NCI-H1930 (cell line): ENCODE measurements around the gene ATF3.
"Not testable (repeated sequence)": the region's sequence is repeated elsewhere in the genome, so short reads cannot be mapped to it uniquely, and the experiment has no call there.

Source experiments
- DNase-seq, 2 experiments: peaks; one replicate each; lab custom pipeline; 2025; lab: John Stamatoyannopoulos, UW

ATF3 gene

DNA sequence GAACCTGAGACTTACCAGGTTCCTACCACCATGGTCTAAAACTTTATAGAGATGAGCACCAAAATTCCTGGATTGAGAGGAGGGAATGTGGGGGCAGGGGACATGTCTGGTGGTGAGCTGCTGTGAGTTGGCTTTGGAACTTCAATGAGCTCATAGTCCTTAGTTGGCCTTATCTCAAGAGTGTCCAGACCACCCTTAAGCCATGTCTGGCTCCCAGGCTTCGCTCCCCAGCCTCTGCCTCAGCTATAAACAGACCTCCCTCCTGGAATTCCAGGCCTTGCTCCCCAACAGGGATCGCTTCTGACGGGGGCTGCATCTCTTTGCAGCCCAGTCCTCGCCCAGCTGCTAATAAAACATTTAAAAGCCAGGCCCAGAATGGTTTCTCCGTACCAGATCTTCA is 19.5 kb downstream of the ATF3 start:
- no peak for DNase-seq

DNA sequence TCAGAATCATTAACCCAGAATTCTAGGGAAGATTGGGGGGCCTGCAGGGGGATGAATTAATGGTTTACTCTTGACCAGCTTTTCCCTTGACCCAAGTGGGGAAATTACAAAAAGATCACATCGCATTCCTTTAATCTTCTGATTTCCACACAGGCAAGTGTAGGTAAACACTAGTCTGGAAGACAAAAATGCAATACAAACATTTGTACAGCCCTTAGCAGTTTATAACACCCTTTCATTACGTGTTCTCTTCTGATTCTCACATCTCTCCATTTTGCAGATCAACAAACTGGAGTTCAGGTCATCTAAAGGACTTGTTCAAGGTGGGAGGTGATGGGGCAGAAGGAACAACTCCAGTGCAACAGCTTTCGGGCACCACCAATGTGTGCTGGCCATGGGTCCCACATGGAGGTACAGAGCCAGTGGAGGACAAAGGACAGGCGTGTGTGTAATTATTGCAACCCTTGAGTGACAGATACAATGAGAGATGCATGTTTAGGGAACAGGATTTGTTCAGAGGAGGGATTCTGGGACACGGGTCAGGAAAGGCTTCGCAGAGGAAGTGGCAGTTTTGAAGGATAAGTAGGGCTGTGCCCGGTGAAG is 20.4 kb downstream of the ATF3 start:
- no peak for DNase-seq

DNA sequence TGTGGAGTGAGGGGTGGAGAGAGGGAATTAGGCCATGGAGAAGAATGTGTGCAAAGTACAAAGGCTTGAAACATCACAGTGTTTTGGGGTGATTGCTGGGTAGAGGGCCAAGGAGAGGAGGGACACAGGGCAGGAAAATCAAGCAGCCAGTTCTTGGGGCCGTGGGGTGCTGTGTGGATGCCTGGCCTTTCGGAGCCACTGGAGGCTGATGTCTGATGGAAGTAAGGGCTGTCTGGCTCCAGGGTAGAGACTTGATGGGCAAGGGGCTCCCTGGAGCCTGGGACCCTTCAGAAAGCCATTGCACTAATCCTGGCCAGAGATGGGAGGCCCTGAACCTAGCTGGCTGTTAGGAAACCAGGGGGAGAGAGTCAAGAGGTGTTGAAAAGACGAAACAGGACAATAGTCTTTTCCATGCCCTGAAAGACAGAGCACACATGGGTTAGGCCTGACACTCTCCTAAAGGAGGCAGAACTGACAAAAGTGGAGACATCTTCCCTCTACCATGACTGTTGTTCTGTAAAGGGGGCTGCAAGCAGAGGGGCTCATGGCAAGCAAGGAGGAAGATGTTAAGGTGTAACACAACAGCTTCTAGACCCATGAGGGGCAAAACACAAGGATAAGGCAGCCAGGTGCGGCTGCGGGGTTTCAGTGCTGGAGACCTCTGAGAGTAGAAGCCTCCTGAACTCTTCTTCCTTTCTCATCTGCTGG is 21.0 kb downstream of the ATF3 start:
- no peak for DNase-seq

DNA sequence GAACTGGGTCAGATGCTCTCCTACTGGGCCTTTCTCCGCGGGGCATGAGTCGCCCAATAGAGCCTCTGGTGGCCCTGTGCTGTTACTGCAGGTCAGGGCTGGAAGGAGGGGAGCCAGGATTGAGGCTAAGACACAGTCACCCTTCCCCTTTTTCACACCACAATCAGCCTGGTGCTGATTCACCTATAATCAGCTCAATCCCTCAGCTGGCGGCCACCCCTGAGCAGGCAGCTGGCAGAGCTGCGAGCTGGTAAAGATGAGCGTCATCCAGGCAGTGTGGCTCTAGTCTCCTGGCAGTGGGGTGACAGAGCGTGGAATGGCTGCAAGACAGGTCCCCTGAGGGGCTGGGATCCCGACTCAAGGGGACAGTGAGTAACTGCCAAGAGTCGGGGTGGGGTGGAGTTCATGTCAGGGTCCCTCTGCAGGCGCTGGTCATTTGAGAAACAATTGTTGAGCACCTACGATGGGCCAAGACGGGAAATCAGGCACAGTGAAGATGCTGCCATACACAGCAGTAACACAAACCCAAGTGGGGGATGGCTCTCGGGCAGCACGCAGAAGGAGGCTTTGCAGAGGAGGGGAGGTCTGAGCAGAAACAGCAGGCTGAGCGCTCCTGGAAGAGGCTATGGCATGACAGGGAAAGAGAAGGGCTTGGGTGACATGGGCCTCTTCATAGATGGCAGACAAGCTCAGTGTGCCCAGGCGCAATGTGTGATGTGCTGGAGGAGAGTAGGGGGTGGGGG is 21.8 kb downstream of the ATF3 start:
- peak in 1 of 2 experiments; percentile 15 for DNase-seq

DNA sequence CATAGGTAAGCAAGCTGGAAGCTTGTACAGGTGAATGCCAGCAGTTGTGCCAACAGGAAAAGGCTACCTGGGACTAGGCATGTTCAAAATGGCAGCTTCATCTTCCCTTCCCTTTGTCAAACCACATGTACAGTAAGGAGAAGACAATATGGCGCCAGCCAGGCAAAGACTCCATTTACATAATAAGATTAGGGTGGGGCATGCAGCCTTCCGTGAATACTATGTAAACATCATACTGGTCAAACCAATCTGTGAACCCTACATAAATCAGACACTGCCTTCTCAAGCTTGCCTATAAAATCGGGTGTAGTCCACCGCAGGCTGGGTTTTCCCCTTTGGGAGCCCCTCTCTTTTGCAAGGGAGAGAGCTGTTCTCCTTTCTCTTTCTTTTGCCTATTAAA is 24.6 kb downstream of the ATF3 start:
- DNase-seq: no peak

DNA sequence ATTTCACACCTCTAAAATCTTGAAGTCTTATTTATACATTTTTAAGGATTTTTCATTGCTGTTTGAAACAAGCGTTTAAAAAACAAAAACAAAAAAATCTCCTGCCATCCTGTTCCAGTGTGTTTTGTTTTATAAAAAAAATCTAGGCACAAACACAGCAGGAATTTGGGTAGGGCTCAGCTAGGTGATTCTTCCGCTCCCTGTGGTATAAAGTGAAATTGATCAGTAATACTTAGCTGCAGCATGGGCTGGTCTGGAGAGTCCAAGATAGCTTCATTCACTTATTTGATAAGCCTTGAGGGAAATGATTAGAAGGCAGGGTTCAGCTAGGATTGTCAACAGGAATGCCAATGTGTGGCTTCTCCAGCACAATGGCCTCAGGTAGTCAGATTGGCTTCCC is 25.7 kb downstream of the ATF3 start:
- no peak for DNase-seq

DNA sequence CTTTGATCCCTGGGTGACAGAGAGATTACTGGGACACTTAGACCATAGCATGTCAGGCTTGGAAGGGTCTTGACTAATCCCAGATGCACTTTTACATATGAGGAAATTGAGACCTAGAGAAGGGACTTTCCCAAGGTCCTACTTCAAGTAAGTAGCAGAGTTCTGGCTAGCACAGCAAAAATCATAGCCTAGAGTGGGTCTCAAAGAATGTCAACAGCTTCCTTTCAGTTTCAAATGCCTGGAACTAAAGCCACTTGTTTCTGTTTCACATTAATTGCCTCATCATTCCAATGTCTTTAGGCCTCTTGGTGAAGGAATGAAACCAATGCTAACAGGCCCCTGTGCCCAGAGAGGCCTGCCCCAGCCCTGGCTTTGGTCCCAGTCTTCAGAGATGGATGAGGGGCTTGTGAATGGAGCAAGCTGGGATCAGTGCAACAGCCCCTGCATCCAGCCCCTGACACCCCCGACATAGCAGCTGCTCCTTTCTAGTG is 26.6 kb downstream of the ATF3 start:
- no peak for DNase-seq

DNA sequence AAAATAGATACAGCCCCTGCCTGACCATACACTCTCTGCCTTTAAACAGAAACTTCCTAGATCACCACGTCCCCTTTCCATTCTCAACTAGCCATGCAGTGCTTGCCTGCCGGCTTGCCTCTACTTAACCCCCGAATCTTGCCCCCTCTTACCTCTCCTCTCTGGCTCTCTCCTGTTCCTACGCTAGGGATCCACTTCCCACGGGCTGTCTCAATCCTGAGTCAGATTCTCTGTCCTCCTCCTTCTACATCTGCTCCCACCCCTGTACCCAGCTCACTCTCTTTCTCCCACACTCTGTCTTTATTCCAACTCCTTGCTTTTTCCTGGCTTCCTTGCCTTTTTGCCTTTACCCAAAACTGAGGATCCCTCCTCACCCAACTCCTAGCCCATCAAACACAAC is 29.3 kb downstream of the ATF3 start:
- no peak for DNase-seq

DNA sequence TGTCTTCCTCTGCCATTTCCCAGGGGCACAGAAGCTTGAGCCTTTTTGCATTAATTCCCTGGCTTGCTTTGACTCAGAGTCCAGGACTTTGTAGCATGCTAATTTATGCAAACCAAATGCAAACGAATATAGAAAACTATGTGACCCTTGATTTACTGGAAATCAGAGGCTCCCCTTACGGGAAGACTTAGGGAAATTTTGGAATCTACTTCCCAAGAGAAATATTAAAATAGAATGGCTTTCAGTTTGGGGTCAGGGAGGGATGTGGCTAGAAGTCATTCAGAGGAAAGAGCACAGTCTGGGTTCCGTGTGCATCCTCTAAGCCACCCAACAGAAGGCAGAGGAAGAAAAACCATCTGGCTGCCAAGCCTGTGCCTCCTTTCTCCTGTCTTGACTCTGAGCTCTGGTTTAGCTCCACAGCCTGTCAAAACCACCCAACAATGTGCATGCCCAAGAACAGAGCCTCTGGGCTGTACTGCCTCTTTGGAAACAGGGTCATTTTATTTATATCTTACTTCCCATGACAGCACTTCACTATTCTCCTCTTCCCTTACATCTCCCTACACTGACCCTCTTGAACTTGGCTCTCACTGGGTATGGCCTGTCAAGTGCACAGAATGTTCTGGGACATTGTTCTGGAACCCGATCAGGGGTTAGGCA is 30.1 kb downstream of the ATF3 start:
- no peak for DNase-seq

DNA sequence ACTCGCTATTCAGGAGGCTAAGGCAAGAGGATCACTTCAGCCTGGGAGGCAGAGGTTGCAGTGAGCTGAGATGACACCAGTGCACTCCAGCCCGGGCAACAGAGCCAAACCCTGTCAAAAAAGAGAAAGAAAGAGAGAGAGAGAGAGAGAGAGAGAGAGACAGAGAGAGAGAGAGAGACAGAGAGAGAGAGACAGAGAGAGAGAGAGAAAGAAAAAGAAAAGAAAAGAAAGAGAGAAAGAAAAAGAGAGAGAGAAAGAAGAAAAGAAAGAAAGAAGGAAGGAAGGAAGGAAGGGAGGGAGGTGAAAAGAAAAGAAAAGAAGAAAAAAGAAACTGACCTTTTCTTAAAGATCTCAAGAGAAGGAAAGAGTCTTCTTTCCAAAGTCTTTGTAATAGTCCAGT is 31.0 kb downstream of the ATF3 start:
- DNase-seq: not testable (repeated sequence)

DNA sequence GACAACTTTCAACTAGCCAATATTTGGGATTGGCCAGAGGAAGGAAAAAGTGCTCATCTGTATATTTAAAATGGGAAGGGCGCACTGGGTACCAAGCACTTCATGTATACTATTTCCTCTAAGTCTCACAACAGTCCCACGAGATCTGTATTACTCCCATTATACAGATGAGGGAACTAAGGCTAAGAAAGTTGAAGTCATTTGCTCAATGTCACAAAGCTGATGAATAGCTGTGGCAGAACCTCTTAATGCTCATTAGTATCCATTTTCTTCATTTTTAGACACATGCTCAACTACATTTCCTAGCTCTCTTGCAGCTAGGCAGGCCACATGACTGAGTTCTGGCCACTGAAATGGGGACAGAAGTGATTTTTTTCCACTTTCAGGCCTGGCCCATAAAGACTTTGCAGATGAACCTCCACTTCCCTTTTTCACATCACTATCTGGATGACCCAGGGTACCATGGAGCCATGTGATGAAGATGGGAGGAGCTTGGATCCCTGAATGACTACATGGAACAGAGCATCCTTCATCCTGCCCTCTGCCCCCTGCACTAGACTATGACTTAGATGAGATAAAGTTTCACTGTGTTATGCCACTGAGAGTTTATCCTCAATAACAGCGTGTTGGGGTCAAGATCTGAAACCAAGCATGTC is 31.8 kb downstream of the ATF3 start:
- DNase-seq: no peak

DNA sequence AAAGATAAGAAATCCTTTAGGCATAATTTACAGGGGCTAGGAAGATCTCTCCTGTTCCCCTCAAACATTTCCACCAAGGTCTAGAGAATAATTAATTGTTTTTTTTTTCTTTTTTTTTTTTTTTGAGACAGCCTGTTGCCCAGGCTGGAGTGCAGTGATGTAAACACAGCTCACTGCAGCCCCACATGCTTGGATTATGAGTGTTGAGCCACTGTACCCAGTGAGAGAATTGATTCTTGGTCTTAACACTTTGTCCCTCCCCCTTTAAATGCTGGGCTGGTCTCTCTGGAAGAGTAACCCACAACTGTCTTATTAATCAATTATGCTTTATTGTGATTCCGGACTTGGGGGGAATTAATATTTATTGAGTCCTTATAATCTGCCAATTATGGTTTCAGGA is 33.4 kb downstream of the ATF3 start:
- no peak for DNase-seq

DNA sequence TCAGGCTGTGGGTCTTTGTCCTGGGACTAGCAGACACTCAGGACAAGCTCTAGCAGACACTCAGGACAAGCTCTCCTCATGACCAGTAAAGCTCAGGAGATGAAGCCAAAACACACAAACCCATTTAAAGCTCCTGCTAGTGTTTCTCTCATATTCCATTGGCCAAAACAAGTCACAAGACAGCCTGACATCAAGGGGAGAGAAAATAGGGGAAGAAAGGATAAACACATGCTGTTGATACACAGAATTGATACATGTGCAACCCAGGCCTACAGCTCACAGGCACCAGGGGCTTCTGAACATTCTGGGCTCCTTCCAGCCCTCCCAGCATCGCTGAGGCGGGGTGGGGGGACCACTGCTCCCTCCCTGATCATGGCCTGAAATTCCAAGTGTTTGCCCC is 35.3 kb downstream of the ATF3 start:
- DNase-seq: no peak

DNA sequence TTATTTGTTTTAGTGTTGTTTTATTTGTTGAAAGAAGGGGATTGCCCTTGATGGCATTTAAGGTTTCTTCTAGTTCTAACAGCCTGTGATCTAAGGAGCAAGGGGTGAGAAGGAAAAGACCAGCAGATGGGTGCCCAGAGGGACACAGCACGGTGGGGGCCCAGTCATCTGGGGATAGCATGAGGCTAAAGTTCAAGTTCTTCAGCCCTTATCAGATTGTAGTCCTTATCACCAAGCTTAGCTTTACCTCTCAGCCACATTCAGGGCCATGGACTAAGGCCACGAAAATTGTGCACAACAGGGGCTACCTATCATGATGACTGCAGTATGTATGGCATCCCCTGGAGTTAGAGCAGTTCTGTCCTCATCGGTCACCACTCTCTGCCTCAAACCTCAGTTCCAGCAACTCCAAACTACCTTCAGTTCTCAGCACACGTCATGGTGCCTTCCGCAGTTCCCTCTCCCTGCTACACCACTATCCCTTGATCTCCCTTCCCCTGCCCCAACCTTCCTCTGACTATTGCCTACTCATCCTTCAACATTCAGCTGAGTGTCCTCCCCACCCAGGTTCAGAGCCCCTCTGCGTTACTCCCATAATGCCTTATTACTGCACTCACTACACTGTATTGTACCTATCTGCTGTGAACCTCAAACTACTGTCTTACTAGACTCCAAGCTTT is 36.4 kb downstream of the ATF3 start:
- no peak for DNase-seq

DNA sequence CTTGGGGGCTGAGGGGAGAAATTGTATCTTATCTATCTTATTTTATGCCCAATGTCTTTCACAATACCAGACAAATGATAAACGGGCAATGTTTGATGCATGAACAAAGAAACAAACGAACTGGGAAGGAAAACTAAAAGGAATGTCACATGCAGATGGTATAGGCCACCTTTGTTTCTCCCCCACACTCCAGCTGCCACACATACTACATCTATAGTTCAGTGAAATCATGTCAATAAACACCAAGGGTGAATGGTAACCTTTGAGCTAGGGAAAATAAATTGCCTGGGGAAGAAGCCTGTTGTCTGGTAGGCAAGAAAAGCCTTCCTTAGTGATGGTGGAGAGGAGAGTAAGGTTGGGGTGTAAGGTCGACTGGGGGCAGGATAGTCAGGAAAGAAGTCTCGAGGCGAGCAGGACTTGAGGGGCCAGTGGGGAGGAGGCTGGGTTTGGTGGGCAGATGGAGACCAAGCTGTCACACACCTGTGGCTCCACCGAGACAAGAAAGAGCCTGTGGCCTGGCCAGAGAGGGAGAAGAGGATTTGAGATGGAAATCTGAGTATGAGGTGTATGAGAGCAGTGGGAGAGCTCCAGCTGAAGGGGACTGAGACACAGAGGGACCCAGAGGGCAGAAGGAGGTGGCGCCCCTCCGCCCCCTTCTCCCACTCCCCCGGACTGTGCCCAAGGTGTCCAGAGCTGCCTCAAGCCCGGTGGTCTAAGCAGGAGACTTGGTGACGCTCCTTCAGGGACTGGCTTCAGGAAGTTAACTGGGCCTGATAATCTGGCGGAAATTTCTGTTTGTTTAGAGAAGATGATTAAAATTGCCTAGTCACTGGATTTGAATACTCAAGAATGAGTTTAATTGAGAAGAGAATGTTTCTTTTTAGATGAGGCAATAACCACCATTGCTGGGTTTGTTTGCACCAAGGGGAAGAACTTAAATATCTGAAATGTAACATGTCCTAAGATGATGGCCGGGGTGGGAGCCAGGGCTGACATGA is 37.3 kb downstream of the ATF3 start:
- DNase-seq: no peak

DNA sequence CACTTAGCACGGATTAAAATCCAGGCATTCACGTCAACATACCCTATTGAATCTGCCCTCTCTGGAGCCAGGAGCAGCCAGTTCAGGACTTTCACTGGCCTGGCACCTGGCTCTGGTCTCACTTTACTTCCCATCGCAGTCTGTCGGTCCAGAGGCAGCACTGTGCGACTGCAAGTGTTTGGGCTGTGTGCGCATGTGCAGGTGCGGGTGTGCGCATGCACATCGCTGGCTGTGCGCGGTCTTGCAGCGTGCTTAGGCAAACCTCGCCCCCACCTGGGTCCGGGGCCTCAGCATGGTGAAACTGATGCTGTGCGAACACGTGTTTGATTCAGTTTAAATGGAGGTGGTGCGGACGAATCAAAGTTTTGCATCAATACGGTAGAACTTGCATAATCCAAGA is 38.0 kb downstream of the ATF3 start:
- peak in 1 of 2 experiments; percentile 30 for DNase-seq

DNA sequence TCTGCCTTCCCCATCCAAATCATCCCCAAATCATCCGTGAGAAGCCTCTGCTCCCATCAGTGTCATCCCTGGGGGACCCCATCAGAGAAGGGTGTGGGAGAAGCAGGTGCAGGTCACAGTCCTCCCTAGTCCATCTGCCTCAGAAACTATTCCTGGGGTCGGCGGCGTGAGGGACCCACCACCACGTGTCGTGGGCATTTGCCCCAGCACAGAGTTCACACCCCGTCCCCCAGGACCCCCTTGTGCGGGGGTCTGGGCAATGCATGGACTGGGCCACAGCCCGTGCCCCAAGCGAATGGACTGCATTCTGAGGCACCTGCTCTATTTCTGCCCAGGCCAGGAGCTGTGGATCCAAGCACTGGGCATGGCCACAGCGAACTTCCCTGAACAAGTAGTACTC is 38.4 kb downstream of the ATF3 start:
- no peak for DNase-seq

DNA sequence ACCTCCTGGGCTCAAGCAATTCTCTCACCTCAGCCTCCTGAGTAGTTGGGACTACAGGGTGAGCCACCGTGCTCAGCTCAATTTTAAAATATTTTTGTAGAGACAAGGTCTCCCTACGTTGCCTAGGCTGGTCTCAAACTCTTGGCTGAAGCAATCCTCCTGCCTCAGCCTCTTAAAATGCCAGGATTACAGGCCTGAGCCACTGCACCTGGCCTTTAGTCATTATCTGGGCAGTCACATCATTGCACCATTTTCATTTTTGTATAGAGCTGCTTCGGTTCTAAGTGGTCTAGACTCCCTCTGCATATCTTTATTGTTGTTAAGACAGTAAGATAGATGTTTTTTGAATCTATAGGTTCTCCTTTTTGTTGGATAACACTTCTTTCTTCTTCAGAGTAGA is 39.9 kb downstream of the ATF3 start:
- no peak for DNase-seq

DNA sequence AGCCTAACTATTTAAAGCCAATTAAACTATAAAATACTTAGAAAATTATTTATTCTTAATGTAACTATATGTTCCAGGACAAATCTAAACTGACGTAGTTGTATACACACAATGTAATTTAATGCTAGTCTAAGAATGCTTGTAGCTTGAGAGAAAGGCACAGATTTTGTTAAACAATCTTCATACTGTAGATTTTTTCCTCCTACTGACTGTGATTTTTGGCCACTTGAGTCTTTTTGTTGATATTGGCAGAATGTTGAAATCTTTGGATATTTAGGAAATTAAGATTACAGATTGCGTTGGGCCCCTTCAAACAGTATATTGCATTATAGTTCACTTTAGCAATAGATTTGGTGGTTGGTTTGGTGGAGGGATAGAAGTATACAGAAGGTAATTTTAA is 40.5 kb downstream of the ATF3 start:
- DNase-seq: no peak

DNA sequence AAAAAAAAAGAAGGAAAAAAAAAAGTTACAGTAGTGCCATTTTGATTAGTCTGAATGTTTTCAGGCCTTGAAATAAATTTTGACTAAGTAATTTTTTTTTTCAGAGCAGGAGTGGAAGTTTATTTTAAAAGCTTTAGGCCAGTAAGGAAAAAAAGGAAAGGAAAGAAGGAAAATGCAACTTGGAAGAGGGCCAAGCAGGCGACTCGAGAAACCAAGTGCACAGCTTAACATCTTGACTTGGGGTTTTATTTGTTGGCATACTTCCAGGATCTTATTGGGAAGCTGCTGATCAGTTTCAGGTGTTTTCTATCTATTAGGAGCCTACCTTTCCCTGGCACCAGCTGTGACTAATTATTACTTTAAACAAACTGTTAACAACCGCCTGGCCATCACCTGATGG is 41.7 kb downstream of the ATF3 start:
- DNase-seq: no peak
